Measurements from ENCODE around the gene MYO1H. TPM values are rescaled to one million over a fixed set of nuclear protein-coding genes. Genes with fewer than 3 reads are reported as not detected.

The MYO1H gene
- total RNA-seq, 4 donors from 2014 or later: not detected

DNA sequence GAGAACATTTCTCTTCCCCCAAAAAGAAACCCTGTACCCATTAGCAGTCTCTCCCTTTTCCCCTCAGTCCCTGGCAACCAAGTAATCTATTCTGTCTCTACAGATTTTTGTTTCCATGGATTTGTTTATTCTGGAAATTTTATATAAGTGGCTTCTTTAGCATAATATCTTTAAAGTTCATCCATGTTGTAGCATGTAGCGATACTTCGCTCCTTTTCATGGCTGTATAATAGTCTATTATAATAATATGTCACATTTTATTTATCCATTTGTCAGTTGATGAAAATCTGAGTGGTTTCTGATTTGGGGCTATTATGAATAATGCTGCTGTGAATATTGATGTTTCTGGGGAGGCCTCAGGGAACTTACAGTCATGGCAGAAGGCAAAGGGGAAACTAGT, 12.8 kb upstream of the MYO1H start:
- DNase-seq: no peak
- H3K4me3 ChIP-seq: no peak overlapping the region
- H3K36me3 ChIP-seq: no peaks in the 10 kb centered on the region
- H3K27me3 ChIP-seq: no peaks in the 10 kb centered on the region
- in situ Hi-C loops (cut with MboI; ENCODE audit: low pct_ligation_motif_present in 1 of 4, low pct_unique_long_range_greater_than_20kb in 1 of 4, low sequenced_read_pairs in 3 of 4): no loop called here
- H3K27ac ChIP-seq: no peak overlapping the region
- WGBS, 2 donors (ENCODE audit: low coverage in 1 of 2): 94 to 100% methylated on average over 2 of the region's 2 CpGs
- peaks cover 0 to 17% (median 4%) of the 10 kb centered on the region in 4 donors for H3K4me1 ChIP-seq
- TF ChIP-seq, protein P1, sequence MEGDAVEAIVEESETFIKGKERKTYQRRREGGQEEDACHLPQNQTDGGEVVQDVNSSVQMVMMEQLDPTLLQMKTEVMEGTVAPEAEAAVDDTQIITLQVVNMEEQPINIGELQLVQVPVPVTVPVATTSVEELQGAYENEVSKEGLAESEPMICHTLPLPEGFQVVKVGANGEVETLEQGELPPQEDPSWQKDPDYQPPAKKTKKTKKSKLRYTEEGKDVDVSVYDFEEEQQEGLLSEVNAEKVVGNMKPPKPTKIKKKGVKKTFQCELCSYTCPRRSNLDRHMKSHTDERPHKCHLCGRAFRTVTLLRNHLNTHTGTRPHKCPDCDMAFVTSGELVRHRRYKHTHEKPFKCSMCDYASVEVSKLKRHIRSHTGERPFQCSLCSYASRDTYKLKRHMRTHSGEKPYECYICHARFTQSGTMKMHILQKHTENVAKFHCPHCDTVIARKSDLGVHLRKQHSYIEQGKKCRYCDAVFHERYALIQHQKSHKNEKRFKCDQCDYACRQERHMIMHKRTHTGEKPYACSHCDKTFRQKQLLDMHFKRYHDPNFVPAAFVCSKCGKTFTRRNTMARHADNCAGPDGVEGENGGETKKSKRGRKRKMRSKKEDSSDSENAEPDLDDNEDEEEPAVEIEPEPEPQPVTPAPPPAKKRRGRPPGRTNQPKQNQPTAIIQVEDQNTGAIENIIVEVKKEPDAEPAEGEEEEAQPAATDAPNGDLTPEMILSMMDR (IDR thresholded peaks at IDR 0.05): no peak
- TF ChIP-seq POLR2AphosphoS5 (IDR thresholded peaks at IDR 0.05) (no peak), POLR2A (IDR thresholded peaks at IDR 0.05) (no peak), EP300 (IDR thresholded peaks at IDR 0.05; ENCODE audit: low read depth) (no peak)
- intact Hi-C loops (cut with DNase I; ENCODE audit: low total_unique reads): no loop called here
- no peaks in the 10 kb centered on the region for H3K9me3 ChIP-seq

DNA sequence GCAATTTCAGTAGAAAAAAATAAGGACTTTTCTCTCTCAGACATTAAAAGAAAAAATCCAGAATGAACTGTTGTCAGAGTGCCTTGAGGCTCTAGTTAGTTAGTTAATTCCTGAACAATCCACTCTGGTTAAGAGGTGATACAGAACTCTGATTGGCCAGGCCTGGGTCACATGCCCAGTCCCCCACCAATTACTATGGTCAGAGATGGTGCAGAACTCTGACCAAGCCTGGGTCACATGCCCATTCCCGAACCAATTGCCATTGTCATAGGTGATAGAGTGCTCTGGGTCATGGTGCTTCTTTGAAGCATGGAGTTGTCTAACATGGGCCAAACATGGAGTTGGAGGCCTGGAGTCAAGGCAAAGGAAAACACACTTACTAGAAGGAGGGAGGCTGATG, 11.1 kb upstream of the MYO1H start:
- no peaks in the 10 kb centered on the region for H3K9me3 ChIP-seq
- no peaks in the 10 kb centered on the region for H3K36me3 ChIP-seq
- no peak for DNase-seq
- WGBS, 2 donors (ENCODE audit: low coverage in 1 of 2): 87% methylated on average over 1 of the region's 1 CpG; no CpG with 5 or more reads in 1 of the 2 donors
- H3K4me3 ChIP-seq: no peak overlapping the region
- intact Hi-C loops (cut with DNase I; ENCODE audit: low total_unique reads): no loop called here
- H3K27me3 ChIP-seq: no peaks in the 10 kb centered on the region
- H3K4me1 ChIP-seq: peaks cover 0 to 8% (median 3%) of the 10 kb centered on the region in 4 donors
- H3K27ac ChIP-seq: no peak overlapping the region
- in situ Hi-C loops (cut with MboI; ENCODE audit: low pct_ligation_motif_present in 1 of 4, low pct_unique_long_range_greater_than_20kb in 1 of 4, low sequenced_read_pairs in 3 of 4): no loop called here
- TF ChIP-seq EP300 (IDR thresholded peaks at IDR 0.05; ENCODE audit: low read depth) (no peak), POLR2AphosphoS5 (IDR thresholded peaks at IDR 0.05) (no peak), POLR2A (IDR thresholded peaks at IDR 0.05) (no peak)
- TF ChIP-seq, protein P1 (IDR thresholded peaks at IDR 0.05): no peak

DNA sequence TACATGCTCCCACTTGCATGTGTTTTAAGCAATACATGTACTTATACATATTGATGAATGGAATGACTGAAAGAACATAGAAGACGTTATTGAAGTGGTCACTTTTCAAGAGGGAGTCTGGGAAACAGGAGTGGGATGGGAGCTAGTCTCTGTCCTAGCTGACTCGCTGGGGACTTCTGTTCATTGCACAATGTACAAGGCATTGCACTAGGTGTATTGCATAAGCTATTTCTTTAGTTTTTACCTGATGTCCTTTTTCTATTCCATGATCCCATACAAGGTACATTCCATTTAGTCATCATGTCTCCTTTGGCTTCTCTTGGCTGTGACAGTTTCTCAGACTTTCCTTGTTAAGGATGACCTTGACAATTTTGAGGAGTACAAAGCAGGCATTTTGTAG, 4.0 kb upstream of the MYO1H start:
- 41 to 63% methylated on average over 2 of the region's 2 CpGs for WGBS, 2 donors (ENCODE audit: low coverage in 1 of 2)
- TF ChIP-seq, protein P1 (IDR thresholded peaks at IDR 0.05): no peak
- TF ChIP-seq POLR2AphosphoS5 (IDR thresholded peaks at IDR 0.05): no peak
- no peaks in the 10 kb centered on the region for H3K9me3 ChIP-seq
- H3K27me3 ChIP-seq: no peaks in the 10 kb centered on the region
- no peak for DNase-seq
- no peak overlapping the region for H3K4me3 ChIP-seq
- no peaks in the 10 kb centered on the region for H3K36me3 ChIP-seq
- intact Hi-C loops (cut with DNase I; ENCODE audit: low total_unique reads) (no loop called here), in situ Hi-C loops (cut with MboI; ENCODE audit: low pct_ligation_motif_present in 1 of 4, low pct_unique_long_range_greater_than_20kb in 1 of 4, low sequenced_read_pairs in 3 of 4) (no loop called here)
- no peaks in the 10 kb centered on the region for H3K4me1 ChIP-seq
- no peak overlapping the region for H3K27ac ChIP-seq

DNA sequence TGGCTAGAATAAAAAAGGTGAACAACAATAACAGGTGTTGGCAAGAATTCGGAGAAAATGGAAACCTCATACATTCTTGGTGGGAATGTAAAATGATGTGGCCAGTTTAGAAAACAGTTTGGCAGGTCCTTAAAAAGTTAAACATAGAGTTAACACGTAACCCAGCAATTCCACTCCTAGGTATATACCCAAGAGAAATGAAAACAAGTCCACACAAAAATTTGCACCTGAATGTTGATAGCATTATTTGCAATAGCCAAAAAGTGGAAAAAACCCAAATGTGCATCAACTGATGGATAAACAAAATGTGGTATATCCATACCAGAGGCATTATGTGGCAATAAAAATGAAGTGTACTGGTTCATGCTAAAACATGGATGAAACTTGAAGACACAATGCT, 2.3 kb upstream of the MYO1H start:
- TF ChIP-seq POLR2AphosphoS5 (IDR thresholded peaks at IDR 0.05): no peak
- TF ChIP-seq POLR2A (IDR thresholded peaks at IDR 0.05): no peak
- TF ChIP-seq EP300 (IDR thresholded peaks at IDR 0.05; ENCODE audit: low read depth): no peak
- TF ChIP-seq, protein P1 (IDR thresholded peaks at IDR 0.05): no peak
- in situ Hi-C loops (cut with MboI; ENCODE audit: low pct_ligation_motif_present in 1 of 4, low pct_unique_long_range_greater_than_20kb in 1 of 4, low sequenced_read_pairs in 3 of 4): no loop called here
- DNase-seq: no peak

More for the DNA sequence above, 2.3 kb upstream of the MYO1H start:
- no peak overlapping the region for H3K4me3 ChIP-seq
- H3K27ac ChIP-seq: no peak overlapping the region
- H3K27me3 ChIP-seq: no peaks in the 10 kb centered on the region
- H3K4me1 ChIP-seq: no peaks in the 10 kb centered on the region
- no peaks in the 10 kb centered on the region for H3K9me3 ChIP-seq
- intact Hi-C loops (cut with DNase I; ENCODE audit: low total_unique reads): no loop called here
- 71 to 72% methylated on average over 2 of the region's 2 CpGs for WGBS, 2 donors (ENCODE audit: low coverage in 1 of 2)
- no peaks in the 10 kb centered on the region for H3K36me3 ChIP-seq
